Measurements from ENCODE around the gene BNIP3. TPM values are rescaled to one million over a fixed set of nuclear protein-coding genes. Genes with fewer than 3 reads are reported as not detected.

Gene BNIP3
- total and polyA plus RNA-seq, 2 of the 8 experiments (the other 6 are each of a cell fraction or from before 2014, with no cell fraction given), result 25.8 to 58.9 TPM

DNA sequence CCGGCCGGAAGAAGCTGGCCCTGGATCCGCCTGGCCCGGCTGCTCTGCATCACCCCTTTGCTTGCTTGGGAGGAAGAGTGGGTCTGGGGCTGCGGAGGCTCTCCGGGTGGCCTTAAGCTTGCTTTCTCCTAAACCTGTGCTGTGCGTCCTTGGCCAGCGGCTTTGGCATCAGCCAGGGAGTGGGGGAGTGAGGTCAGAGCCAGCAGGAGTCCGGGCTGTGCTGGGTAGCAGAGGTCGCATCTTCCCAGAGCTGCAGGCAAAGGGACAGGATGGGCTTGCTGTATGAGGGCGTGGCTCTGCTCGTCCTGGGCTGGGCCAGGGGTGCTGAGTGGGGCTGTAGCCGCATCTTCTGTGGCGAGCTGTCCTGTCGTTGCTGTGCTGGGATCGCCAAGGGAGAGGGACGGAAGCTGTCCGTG lies 21.1 kb downstream of the BNIP3 start:
- Histone ChIP-seq H4K91ac (replicated peaks; ENCODE audit: insufficient read length, low read length) (no peak overlapping the region), H3K9ac (replicated peaks in 1 of 4; ENCODE audit: extremely low read depth in 1 of 4, low read depth in 3 of 4, low read length in 3 of 4) (no peak overlapping the region), H2BK15ac (ENCODE audit: low read length) (no peak overlapping the region), H2AFZ (ENCODE audit: low read length) (no peak overlapping the region), H2BK12ac (ENCODE audit: low read depth, low read length) (no peak overlapping the region), H3K27me3 (replicated peaks in 1 of 4; ENCODE audit: control insufficient read depth in 3 of 4, extremely low read depth in 1 of 4, insufficient read depth in 3 of 4, low read length in 3 of 4) (no peaks in the 10 kb centered on the region), H3K4me1 (replicated peaks in 1 of 4; ENCODE audit: control insufficient read depth in 3 of 4, insufficient read depth in 4 of 4, low read length in 3 of 4) (no peaks in the 10 kb centered on the region; a peak in 1 of 7 replicates), H3K4me3 (ENCODE audit: extremely low read depth in 1 of 4, insufficient read depth in 2 of 4, low read depth in 3 of 4, low read length in 4 of 4) (no peak overlapping the region), H4K20me1 (replicated peaks in 1 of 2; ENCODE audit: control insufficient read depth in 1 of 2, insufficient read depth in 2 of 2, low read length in 2 of 2) (peaks cover 0 to 7% of the 10 kb centered on the region in 2 experiments), H2BK5ac (ENCODE audit: low read depth, low read length) (no peak overlapping the region; the same call in 1 of the 2 replicates), H3K23ac (ENCODE audit: insufficient read length) (no peak overlapping the region), H3K79me2 (ENCODE audit: control insufficient read depth in 1 of 2, insufficient read depth in 2 of 2, low read length in 2 of 2) (no peaks in the 10 kb centered on the region), H3K4me2 (ENCODE audit: insufficient read depth in 1 of 2, low read depth in 2 of 2, low read length in 2 of 2) (no peak overlapping the region), H3K9me3 (ENCODE audit: insufficient read depth in 2 of 2, low read depth in 1 of 2, low read length in 1 of 2) (peaks cover 0 to 3% of the 10 kb centered on the region in 2 experiments; a peak in 1 of 4 replicates), H3K27ac (ENCODE audit: low read depth, low read length) (no peak overlapping the region), H3K56ac (replicated peaks; ENCODE audit: insufficient read length, low read depth, low read length) (no peak overlapping the region), H2BK120ac (replicated peaks; ENCODE audit: low read depth, low read length) (no peak overlapping the region), H2AK5ac (ENCODE audit: low read depth, low read length) (no peak overlapping the region), H4K8ac (ENCODE audit: extremely low read depth, insufficient read depth, low read length) (no peak overlapping the region), H3K14ac (ENCODE audit: insufficient read length) (no peak overlapping the region), H2BK20ac (ENCODE audit: low read length) (no peak overlapping the region), H3K23me2 (ENCODE audit: low read depth, low read length) (no peaks in the 10 kb centered on the region), H3K79me1 (ENCODE audit: low read depth, low read length) (peaks cover 3% of the 10 kb centered on the region; the same call in 1 of the 2 replicates), H3K18ac (ENCODE audit: extremely low read depth, low read length) (no peak overlapping the region; the same call in 1 of the 2 replicates), H4K5ac (ENCODE audit: insufficient read length, low read depth, low read length) (no peak overlapping the region), H3K36me3 (ENCODE audit: control insufficient read depth in 2 of 4, insufficient read depth in 4 of 4, low read length in 3 of 4) (peaks cover 3 to 29% (median 14%) of the 10 kb centered on the region in 4 experiments), H3K4ac (replicated peaks; ENCODE audit: insufficient read length, low read depth, low read length) (no peak overlapping the region)
- WGBS, 2 experiments (ENCODE audit: extremely low coverage in 1 of 2, insufficient coverage in 1 of 2, insufficient read length in 1 of 2, insufficient replicate concordance in 2 of 2, low coverage in 1 of 2, low lambda C conversion rate in 2 of 2, missing lambda C conversion rate in 1 of 2), result 87% methylated on average over 18 of the region's 18 CpGs; no CpG with 5 or more reads in 1 of the 2 experiments
- ChIA-PET POLR2A (ENCODE audit: partially characterized antibody) (interaction anchor here (0.8 to 2.9 kb wide), 6 partner anchors 12 to 130 kb away, joined by 3 to 20 read pairs (median 4); partner anchors contain the start of gene PPP2R2D), CTCF (ENCODE audit: partially characterized antibody) (interaction anchor here (0.6 to 1.8 kb wide), 9 partner anchors 13 to 507 kb away, joined by 3 to 9 read pairs (median 4); no protein-coding TSS in a partner anchor)
- no peak for DNase-seq (ENCODE audit: low read depth in 1 of 2, low spot score in 2 of 2)
- FAIRE-seq, result no peak
- TF ChIP-seq JUND (IDR thresholded peaks at IDR 0.05; ENCODE audit: low read length) (no peak), CEBPB (IDR thresholded peaks at IDR 0.05; ENCODE audit: low read depth, low read length) (no peak), ZNF274 (IDR thresholded peaks at IDR 0.05; ENCODE audit: borderline replicate concordance, extremely low read depth, low read length) (no peak), RAD21 (IDR thresholded peaks at IDR 0.05 in 1 of 2, conservative IDR thresholded peaks at IDR 0.05 in 1 of 2; ENCODE audit: low read depth in 2 of 2, low read length in 2 of 2) (no peak), JUN (IDR thresholded peaks at IDR 0.05; ENCODE audit: low read depth, low read length) (no peak), TEAD4 (IDR thresholded peaks at IDR 0.05; ENCODE audit: low read depth, low read length) (no peak), TAF7 (optimal IDR thresholded peaks at IDR 0.05; ENCODE audit: borderline replicate concordance, low read depth, low read length) (no peak), CHD1 (IDR thresholded peaks at IDR 0.05; ENCODE audit: low read depth, low read length) (no peak)
- TF ChIP-seq, protein P1, sequence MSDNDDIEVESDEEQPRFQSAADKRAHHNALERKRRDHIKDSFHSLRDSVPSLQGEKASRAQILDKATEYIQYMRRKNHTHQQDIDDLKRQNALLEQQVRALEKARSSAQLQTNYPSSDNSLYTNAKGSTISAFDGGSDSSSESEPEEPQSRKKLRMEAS (IDR thresholded peaks at IDR 0.05), result no peak
- TF ChIP-seq, protein P2, sequence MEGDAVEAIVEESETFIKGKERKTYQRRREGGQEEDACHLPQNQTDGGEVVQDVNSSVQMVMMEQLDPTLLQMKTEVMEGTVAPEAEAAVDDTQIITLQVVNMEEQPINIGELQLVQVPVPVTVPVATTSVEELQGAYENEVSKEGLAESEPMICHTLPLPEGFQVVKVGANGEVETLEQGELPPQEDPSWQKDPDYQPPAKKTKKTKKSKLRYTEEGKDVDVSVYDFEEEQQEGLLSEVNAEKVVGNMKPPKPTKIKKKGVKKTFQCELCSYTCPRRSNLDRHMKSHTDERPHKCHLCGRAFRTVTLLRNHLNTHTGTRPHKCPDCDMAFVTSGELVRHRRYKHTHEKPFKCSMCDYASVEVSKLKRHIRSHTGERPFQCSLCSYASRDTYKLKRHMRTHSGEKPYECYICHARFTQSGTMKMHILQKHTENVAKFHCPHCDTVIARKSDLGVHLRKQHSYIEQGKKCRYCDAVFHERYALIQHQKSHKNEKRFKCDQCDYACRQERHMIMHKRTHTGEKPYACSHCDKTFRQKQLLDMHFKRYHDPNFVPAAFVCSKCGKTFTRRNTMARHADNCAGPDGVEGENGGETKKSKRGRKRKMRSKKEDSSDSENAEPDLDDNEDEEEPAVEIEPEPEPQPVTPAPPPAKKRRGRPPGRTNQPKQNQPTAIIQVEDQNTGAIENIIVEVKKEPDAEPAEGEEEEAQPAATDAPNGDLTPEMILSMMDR (IDR thresholded peaks at IDR 0.05; ENCODE audit: control extremely low read depth in 1 of 3, insufficient read depth in 1 of 3, low read depth in 1 of 3, low read length in 3 of 3), result no peak
